ENCODE data around the gene TRAF2.
"Not testable (repeated sequence)": the region's sequence is repeated elsewhere in the genome, so short reads cannot be mapped to it uniquely, and the experiment has no call there.

Gene TRAF2

DNA sequence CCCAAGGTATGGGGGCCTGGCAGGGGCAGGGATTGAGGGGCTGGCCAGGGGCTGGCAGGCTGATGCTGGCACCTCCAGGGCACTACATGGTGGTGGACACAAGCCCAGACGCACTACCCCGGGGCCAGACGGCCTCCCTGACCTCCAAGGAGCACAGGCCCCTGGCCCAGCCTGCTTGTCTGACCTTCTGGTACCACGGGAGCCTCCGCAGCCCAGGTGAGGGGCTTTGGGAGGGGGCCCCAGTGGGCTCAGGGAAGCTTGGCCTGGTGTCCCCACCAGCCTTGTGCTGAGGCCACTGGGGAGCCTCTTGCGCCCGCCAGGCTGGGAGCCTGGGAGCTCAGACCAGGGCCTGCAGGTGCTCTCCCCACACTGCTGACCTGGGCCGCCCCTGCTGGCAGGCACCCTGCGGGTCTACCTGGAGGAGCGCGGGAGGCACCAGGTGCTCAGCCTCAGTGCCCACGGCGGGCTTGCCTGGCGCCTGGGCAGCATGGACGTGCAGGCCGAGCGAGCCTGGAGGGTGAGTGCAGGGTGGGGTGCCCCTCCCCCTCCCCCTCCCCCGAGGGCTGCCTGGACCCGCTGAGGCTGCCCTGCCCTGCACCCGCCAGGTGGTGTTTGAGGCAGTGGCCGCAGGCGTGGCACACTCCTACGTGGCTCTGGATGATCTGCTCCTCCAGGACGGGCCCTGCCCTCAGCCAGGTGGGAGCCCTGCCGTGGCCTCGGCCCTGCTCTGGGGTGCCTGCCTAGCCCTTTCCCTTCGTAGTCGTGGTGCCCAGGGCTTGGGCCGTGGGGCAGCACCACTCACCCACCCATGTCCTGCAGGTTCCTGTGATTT is 28.5 kb upstream of the TRAF2 start:
- DNase-seq, result no peak

DNA sequence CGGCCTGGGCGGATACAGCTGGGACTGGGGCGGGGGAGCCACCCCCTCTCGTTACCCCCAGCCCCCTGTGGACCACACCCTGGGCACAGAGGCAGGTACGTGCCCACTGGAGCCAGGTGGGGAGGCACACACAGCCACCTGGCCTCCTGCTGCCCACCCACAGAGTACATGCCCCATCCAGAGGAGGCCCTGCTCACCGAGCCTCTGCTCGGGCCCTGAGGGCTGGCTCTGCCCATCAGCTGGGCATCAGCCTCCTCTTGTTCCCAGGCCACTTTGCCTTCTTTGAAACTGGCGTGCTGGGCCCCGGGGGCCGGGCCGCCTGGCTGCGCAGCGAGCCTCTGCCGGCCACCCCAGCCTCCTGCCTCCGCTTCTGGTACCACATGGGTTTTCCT is 27.9 kb upstream of the TRAF2 start:
- no peak for DNase-seq

DNA sequence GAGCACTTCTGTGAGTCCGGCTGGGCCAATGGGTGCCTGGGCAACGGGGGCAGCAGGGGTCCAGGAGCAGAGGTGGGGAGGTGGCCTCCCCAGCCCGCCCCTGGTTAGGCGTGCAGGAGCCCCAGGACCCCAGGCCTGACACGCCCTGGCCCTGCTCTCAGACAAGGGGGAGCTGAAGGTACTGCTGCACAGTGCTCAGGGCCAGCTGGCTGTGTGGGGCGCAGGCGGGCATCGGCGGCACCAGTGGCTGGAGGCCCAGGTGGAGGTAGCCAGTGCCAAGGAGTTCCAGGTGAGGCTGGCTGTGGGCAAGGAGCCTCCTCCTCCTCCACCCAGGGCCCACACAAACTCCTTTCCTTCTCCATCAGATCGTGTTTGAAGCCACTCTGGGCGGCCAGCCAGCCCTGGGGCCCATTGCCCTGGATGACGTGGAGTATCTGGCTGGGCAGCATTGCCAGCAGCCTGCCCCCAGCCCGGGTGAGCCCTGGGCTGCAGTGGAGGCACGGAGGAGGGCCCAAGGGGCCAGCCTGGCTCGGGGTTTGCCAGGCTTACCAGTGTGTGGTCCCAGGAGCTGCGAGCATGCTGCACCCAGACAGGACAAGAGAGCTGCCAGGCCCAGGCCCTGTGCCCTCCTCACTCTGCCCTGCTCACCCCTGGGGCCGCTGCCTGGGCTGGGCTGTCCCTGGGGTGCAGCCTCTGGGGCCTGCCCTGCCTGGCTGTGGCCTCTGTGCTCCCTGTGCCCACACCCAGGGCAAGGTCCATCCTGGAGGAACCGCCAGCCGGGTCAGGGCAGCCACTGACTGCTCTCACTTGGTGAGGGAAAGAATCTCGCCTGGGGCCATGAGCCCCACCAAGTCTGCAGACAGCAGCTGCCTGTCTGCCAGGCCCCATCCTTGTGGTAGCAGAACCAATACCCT is 27.2 kb upstream of the TRAF2 start:
- DNase-seq, result no peak

DNA sequence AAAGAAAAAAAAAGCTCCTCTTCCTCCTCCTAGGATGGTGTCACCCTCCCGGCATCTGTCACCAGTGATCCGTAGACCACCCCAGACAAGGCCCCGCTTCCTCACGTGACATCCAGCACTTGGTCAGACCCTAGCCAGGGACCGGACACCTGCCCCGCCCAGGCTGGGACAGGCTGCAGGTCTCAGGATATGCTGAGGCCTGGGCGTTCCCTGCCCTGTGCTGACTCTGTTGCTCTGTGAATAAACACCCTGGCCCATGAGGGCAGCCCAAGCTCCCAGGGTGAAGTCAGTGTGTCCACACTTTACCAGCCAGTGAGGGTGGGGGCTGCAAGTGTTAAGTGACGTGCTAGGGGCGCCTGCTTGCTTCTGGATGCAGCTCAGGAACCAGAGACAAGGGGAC is 25.8 kb upstream of the TRAF2 start:
- DNase-seq, result no peak

DNA sequence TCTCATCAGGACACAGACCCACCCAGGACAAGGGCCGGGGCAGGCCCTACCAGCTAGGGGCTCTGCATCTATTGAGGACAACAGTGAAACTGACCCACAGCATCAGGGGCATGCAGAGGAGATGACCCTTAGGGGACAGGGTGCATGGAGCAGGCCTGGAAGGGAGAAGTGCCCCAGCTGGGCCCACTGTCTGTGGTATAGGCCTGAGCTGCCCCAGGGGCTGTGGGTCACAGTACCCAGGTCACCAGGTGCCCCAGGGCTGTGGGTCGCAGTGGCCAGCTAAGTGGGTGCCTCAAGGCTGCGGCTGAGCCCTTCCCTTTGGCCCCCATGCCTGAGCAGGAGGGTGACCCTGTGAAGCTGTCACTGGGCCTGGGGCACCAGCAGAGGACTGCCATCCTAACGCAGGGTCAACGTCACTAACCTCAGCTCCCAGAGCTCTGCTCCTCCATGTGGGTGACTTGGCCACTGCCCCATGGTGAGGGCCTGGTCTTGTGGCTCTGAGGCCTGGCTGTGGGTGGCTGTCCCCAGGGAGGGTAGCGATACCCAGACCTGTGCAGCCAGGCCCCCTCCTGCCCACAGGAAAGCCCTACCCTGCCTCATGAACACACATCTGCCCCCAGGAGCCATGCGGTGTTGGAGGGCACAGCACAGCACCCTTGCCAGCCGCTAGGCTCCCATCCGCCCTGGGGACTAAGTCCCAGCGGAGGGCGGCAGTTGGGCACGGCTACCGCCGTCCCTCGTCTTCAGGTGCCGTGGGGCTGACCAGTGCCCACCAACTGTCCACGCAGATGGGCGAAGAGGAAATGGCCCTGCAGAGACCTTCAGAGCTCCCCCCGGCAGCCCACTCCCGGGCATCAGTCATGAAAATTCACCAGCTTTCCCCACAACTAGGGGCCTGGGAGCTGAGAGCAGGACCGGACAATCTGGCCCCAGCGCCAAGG is 25.1 kb upstream of the TRAF2 start:
- DNase-seq, result no peak

DNA sequence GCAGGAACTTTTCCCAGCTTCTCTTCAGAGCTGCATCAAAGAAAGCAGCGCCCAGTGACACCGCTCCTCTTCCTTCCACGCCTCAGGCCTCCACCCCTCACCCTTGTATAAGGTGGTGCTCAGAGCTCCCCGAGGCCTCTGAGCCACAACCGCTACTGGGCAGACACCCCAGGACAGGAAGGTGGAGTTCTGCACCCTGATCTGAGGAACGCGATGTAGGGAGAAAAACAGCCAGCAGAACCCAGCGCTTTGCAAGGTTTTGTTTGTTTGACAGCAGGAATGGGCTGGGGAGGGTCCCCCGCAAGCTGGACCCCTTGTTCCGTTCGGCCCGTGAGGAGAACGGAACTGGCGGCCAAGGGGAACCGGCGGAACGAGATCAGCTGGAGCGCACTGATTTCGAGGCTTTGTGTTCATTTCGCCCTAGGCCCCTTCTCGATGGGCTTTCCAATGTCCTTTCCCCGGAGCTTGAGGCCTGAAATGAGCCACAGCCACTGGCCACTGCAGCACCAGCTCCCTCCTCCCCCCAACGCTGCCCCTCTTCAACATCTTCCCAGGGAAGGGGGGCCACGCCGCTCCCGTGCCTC is 24.4 kb upstream of the TRAF2 start:
- DNase-seq, result no peak

DNA sequence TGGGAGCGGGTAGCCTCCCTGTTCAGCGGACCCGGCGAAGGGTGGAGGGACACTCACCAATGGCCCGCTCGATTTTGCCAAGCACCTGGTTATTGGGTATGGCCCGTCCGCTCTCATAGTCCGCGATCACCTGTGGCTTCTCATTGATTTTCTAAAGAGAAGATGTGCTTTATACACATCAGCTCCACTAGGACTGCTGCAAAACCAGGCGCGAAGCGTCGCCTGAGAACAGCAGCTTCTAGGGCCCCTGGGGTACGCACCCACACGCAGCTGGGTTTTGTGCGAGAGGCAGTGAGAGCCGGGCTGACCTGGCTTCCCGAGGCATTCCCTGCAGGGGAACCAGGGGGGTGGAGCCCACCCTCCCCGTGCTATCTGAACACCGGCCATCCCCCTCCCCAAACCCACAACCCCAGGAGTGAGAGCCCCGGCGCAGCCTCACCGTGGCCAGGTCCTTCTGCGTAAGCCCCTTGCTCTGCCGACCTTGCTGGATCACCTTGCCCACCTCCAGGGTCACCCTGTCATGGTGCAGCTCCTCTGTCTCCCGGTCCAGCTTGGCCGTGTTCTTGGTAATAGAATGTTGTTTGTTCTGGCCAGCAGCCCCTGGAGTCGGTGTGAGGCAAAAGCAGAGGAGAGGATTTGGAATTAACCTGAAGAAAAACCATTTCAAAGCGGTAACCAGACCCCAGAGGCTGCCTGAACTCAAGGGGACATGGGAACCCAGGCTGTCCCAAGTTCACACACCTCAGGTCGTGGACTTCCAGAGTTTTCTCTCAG is 23.3 kb upstream of the TRAF2 start:
- no peak for DNase-seq

DNA sequence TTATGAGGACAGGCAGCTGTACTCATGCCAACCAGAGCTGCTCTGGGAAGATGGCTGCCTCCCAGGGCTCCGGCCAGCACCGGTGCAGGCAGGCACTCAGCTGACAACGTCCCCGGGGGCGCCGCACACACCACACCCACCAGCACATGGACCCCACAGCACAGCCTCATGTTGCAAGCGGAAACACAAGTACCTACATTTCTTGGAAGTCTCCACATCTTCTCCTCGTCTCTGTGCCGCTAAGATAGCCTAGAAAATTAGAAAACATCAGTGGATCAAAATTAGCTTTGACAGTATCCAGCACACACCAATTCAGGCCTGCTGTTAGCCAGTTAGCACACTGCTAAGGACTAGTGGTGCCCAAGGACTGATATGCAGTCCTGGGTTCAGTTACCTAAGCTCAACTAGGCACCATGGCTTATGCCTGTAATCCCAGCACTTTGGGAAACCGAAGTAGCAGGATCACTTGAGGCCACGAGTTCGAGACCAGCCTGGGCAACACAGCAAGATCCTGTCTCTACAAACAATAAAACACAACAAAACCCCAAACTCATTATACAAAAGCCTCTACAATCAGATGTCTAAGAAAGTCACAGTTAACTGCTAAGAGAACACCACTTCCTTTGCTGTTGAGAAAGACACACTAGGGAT is 22.6 kb upstream of the TRAF2 start:
- DNase-seq, result no peak

DNA sequence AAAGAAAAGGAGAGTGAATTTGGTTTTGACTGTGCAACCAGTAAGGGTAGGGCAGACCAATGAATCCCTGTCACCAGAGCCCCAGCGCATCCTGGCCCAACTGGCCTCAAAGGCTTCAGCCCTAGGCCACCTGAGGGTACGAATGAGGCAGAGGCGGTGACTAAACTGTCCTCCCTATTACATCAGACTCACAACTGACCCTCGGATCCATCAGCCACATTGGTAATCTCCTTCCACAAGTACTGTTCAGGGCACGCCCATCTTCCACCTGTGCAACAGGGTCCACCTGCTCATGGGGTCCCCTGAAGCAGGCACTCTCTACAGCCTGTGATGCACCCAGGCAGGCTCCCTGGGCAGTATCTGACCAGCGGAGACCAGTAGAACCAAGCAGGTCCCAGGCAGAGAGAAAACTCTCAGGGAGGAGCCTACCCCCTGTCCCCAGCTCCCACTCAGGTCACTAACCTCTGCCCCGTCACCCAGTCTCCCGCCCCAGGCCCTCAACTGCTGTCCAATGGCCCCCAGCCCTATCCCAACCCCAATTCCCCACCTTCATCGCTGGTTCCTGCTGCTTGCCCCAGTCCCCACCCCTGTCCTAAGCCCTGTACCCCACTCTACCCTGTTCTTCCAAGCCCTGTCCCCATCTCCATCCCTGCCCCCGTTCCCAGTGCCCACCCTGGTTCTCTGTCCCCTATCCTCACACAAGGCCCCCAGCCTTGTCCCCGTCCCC is 21.1 kb upstream of the TRAF2 start:
- DNase-seq, result no peak

DNA sequence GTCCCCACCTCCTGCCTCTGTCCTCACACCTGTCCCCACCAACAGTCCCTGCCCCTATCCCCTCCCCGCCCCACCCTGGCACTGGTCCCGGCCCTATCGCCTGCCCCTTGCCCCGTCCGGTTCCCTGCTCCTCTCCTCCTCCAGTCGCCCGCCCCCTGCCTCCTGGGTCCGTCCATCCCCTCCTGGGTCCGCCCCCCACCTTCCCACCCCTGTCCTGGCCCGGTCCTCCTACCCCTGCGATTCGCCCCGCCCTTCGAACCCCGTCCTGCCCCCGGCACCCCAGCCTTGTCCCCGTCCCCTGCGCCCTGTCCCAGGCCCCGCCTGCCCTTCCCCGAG is 20.6 kb upstream of the TRAF2 start:
- DNase-seq, result no peak

DNA sequence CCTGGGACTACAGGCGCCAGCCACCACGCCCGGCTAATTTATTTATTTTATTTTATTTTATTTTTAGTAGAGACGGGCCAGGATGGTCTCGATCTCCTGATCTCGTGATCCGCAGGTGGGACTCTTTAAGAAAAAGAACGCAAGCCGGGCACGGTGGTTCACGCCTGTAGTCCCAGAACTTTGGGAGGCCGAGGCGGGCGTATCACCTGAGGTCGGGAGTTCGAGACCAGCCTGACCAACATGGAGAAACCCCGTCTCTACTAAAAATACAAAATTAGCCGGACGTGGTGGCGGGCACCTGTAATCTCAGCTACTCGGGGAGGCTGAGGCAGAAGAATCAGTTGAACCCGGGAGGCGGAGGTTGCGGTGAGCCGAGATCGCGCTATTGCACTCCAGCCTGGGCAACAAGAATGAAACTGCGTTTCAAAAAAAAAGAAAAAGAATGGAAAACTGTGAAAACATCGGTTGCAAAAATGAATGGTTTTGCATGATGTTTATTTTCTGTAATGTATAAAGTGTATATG is 19.4 kb upstream of the TRAF2 start:
- DNase-seq, result not testable (repeated sequence)

DNA sequence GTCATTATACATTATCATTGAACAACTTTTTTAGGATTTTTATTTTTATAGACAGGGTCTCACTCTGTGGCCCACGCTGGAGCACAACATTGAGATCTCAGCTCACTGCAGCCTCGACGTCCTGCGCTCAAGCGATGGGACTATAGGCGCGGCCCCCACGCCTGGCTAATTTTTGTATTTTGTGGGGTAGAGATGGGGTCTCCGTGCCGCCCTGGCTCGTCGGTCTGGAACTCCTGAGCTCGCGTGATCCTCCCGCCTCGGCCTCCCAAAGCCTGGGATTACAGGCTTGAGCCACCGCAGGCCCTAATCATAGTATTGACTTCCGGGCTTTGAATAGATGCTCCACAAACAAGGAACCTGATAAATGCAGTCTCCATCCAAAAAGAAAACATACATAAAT is 18.8 kb upstream of the TRAF2 start:
- no peak for DNase-seq

DNA sequence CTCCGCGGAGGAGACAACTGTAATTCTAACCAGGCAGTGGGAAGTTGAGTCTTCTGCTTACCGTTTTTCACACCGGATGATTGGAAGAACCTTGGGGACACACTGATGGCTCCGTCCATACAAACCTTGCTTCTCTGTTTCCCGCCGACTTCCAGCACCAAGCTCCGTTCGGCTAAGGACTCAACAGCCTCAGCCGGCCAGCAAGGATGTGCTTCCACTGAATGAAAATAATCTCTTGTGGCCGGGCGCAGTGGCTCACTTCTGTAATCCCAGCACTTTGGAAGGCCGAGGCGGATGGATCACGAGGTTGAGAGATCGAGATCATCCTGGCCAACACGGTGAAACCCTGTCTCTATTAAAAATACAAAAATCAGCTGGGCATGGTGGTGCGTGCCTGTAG is 18.4 kb upstream of the TRAF2 start:
- no peak for DNase-seq

DNA sequence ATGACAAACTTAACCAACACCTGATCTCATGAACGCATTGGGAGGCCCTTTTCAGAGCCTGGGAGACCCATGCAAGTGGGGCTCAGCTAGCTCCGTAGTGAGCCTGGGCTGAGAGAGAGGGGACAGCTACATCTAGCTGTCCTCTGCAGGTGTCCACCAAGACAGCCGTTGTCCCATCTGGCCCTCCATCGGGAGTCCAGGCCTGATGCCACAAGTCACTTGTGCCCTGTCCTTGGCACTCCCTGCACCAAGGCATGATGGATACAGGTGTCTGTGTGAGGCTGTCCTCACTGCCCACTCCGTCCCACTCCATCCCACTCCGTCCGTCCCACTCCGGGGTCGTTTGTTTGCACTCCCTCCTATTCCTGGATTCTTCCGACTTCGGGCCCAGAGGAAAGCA is 17.7 kb upstream of the TRAF2 start:
- DNase-seq, result no peak

DNA sequence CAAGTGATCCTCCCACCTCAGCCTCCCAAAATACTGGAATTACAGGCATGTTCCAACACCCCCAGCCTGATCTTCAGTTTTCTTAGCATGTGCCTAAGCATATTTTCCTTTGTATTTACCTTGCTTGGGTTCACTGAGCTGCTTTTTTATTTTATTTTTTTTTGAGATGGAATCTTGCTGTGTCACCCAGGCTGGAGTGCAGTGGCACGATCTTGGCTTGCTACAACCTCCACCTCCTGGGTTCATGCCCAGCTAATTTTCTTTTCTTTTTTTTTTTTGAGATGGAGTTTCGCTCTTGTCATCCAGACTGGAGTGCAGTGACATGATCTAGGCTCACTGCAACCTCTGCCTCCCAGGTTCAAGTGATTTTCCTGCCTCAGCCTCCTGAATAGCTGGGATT is 16.7 kb upstream of the TRAF2 start:
- not testable (repeated sequence) for DNase-seq

DNA sequence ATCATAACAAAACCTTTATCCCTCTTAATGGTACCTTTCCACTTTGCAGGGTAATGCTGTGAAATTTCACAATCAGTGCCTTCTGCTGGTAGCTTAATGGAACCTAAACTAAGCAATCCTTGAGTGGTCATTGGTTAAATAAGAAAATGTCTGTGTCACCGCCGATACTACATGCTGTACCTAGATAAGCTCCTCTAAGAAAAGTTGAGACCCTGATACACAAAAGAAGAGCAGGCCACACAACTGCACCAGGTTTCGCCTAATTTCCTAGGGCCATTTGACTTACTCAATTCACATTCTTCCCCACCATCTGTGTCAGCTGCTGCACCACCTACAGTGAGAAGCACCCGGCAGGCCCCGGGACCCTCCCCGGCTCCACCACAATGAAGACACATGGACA is 11.2 kb upstream of the TRAF2 start:
- no peak for DNase-seq

DNA sequence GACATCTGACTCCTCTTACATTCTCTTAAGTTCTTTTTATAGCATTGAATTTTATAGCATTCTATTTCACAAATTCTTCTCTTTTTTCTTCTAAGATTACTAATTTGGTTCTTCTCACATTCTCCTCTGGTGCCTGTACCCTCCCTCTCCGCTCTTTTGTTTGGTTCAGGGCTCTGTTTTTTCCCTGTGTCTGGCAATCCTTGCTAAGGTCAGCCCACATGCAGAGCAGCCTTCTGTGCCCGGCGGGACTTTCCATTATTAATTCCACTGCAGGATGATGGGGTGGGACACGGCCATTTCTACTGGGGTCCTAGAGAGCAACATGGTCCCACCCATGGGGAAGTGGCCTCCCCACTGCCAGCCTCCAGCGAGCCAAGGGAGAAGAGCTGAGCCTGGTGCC is 9.8 kb upstream of the TRAF2 start:
- DNase-seq, result no peak

DNA sequence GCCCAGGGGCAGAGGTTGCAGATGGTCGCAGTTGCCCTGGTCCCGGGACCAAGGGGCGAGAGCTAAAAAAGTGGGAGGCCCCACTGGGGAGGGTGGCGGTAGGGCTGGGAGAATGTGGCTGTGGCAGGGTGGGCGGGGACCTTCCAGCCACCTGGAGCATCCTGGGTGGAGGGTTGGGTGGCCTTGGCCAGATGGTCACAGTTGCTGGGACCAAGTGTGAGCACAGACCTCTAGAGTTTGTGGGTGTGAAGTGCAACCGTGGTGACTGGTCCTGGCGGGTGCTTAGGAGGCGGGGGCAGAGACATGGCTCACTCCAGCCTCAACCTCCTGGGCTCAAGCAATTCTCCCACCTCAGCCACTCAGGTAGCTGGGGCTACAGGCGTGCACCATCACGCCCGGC is 5.7 kb upstream of the TRAF2 start:
- no peak for DNase-seq

DNA sequence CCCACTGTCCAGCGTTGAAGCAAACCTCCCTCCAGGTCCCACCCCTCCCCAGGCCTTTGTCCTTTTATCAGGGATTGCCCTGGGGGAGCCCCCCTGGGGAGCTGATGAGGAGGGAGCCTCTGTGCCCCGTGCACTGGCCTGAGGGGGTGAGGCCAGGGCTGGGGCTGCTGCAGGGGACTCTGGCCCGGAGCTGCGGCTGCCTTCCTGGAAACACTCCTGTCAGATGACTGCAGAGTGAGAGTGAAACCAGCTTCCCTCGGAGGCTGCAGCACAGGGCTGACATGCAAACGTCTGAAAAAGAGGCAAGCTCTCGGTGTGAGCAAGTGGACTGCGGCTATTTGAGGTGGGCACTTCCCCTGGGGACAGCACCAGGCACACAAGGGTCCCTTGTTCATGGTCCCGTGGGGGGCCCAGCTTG is 4.6 kb upstream of the TRAF2 start:
- DNase-seq, result peak; percentile 64 to 74

All from stimulated activated CD4-positive, alpha-beta T cell treated with anti-CD3 and anti-CD28 coated beads, Interleukin-2, amount 100 ng/mL, for 24 hours (primary cell).